Stimulated activated memory B cell treated with anti-CD40 and anti-IgM and Interleukin-4, amounts not matched to agents 10 μg/mL and 1 μg/mL and 100 μg/mL, for 72 hours (primary cell): Measurements from ENCODE around the gene MLC1.

Experiments
- ATAC-seq: fragments of 150-1000 bp; cut with Tn5 transposase; 2 replicates; pipeline ENCODE4 v1.10.0; 2021
- H3K27ac Mint-ChIP-seq: one replicate; pipeline ENCODE4 v1.8.0; 2022; ENCODE audit warnings: mild to moderate bottlenecking, mixed read lengths
- H3K27me3 Mint-ChIP-seq: one replicate; pipeline ENCODE4 v1.8.0; 2022; ENCODE audit warnings: mixed read lengths
- H3K36me3 Mint-ChIP-seq: one replicate; pipeline ENCODE4 v1.8.0; 2022; ENCODE audit warnings: mixed read lengths
- H3K4me1 Mint-ChIP-seq: one replicate; pipeline ENCODE4 v1.8.0; 2022; ENCODE audit warnings: mixed read lengths
- H3K4me3 Mint-ChIP-seq: one replicate; pipeline ENCODE4 v1.8.0; 2022; ENCODE audit warnings: mild to moderate bottlenecking, moderate library complexity, mixed read lengths
- H3K9me3 Mint-ChIP-seq: one replicate; pipeline ENCODE4 v1.8.0; 2022; ENCODE audit warnings: mixed read lengths

MLC1 gene

GRCh38 chr22:50045211-50046018 is 39.8 kb downstream of the MLC1 start:
- no peak overlapping the region for H3K4me3 Mint-ChIP-seq
- no peak overlapping the region for H3K27ac Mint-ChIP-seq
- H3K36me3 Mint-ChIP-seq, result no peaks in the 10 kb centered on the region
- peaks cover 68% of the 10 kb centered on the region for H3K27me3 Mint-ChIP-seq
- no peak for ATAC-seq
- H3K4me1 Mint-ChIP-seq, result peaks cover 7% of the 10 kb centered on the region
- peaks cover 5% of the 10 kb centered on the region for H3K9me3 Mint-ChIP-seq

- peaks cover 61% of the 10 kb centered on the region for H3K27me3 Mint-ChIP-seq
- no peaks in the 10 kb centered on the region for H3K36me3 Mint-ChIP-seq
- H3K9me3 Mint-ChIP-seq, result peaks cover 5% of the 10 kb centered on the region
- peaks cover 7% of the 10 kb centered on the region for H3K4me1 Mint-ChIP-seq
- no peak overlapping the region for H3K4me3 Mint-ChIP-seq
- no peak overlapping the region for H3K27ac Mint-ChIP-seq
- no peak for ATAC-seq
These were observed 40.6 kb downstream of the MLC1 start for GRCh38 chr22:50044485-50045118.

- no peak for ATAC-seq
- H3K4me3 Mint-ChIP-seq, result no peak overlapping the region
- H3K9me3 Mint-ChIP-seq, result peaks cover 12% of the 10 kb centered on the region
These were observed 43.7 kb downstream of the MLC1 start for GRCh38 chr22:50041361-50042065.

DNA sequence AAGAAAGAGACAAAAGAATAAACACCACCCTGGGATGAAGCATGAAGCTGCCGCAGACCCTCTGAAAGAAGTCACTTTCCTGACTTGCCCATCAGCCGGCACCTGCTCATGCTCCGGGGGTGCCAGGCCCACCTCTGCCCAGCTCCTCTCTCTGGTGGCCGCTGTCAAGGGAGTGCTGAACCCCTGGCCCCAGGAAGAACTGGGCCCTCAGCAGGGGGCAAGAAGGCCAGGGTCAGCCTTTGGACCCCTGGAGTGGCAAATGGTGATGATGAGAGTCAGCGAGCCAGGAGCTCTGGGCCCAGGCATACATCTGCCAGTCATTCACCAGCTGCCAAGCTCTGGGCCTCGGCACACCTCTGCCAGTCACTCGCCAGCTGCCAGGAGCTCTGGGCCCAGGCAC is 44.5 kb downstream of the MLC1 start:
- Mint-ChIP-seq H3K9me3 (peaks cover 12% of the 10 kb centered on the region), H3K36me3 (no peaks in the 10 kb centered on the region), H3K4me3 (no peak overlapping the region), H3K27me3 (peaks cover 50% of the 10 kb centered on the region), H3K4me1 (peaks cover 7% of the 10 kb centered on the region), H3K27ac (no peak overlapping the region)
- no peak for ATAC-seq

More at GRCh38 chr22:50041361-50042065, 43.7 kb downstream of the MLC1 start:
- peaks cover 7% of the 10 kb centered on the region for H3K4me1 Mint-ChIP-seq
- H3K27me3 Mint-ChIP-seq, result peaks cover 54% of the 10 kb centered on the region
- H3K36me3 Mint-ChIP-seq, result no peaks in the 10 kb centered on the region
- H3K27ac Mint-ChIP-seq, result no peak overlapping the region

DNA sequence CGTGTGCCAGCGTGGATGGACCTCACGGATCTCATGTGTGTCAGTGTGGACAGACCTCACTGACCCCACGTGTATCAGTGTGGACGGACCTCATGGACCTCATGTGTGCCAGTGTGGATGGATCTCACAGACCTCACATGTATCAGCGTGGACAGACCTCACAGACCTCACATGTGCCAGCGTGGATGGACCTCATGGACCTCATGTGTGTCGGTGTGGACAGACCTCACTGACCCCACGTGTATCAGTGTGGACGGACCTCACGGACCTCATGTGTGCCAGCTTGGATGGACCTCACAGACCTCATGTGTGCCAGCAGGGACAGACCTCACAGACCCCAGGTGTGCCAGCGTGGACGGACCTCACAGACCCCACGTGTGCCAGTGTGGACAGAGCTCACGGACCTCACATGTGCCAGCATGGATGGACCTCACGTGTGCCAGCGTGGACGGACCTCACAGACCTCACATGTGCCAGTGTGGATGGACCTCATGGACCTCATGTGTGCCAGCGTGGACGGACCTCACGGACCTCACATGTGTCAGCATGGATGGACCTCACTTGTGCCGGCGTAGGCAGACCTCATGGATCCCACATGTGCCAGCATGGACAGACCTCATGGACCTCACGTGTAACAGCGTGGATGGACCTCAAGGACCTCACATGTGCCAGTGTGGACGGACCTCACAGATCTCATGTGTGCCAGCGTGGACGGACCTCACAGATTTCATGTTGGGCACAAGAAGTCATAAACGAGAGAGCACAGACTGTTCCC is 45.4 kb downstream of the MLC1 start:
- Mint-ChIP-seq H3K9me3 (peaks cover 12% of the 10 kb centered on the region), H3K4me3 (no peak overlapping the region), H3K36me3 (no peaks in the 10 kb centered on the region), H3K27ac (no peak overlapping the region), H3K4me1 (peaks cover 10% of the 10 kb centered on the region), H3K27me3 (peaks cover 50% of the 10 kb centered on the region)
- ATAC-seq, result no peak

DNA sequence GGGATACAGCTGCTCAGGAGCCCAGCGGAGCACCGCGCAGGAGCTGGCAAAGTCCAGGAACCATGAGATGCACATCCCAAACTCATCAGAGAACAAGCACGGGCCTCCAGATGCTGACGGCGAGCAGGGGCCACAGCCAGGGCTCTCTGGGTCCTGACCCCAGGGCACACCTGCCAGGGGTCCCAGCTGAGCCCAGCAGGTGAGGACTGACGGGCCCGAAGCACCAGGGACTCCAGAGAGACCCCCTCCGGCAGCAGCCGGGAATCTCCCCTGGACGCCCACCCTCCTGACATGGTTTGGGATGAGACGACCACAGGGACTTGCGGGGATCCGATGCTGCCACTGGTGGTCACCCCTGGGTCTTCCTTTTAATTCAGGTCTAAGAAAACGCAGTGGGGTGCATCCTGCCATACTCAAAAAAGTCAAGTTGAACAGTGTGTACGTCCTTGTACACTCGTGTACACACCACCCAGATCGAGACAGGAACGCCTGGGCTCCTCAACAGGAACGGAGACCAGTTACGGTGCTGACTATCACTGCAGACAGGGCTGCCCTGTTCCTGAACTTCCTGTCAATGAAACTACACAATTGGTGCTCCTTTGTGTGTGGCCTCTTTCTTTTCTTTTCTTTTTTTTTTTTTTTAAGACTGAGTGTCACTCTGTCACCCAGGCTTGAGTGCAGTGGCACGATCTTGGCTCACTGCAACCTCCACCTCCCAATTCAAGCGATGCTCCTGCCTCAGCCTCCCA is 49.1 kb downstream of the MLC1 start:
- Mint-ChIP-seq H3K4me3 (no peak overlapping the region), H3K27me3 (peaks cover 50% of the 10 kb centered on the region), H3K9me3 (peaks cover 7% of the 10 kb centered on the region), H3K36me3 (no peaks in the 10 kb centered on the region), H3K27ac (no peak overlapping the region), H3K4me1 (peaks cover 11% of the 10 kb centered on the region)
- no peak for ATAC-seq

DNA sequence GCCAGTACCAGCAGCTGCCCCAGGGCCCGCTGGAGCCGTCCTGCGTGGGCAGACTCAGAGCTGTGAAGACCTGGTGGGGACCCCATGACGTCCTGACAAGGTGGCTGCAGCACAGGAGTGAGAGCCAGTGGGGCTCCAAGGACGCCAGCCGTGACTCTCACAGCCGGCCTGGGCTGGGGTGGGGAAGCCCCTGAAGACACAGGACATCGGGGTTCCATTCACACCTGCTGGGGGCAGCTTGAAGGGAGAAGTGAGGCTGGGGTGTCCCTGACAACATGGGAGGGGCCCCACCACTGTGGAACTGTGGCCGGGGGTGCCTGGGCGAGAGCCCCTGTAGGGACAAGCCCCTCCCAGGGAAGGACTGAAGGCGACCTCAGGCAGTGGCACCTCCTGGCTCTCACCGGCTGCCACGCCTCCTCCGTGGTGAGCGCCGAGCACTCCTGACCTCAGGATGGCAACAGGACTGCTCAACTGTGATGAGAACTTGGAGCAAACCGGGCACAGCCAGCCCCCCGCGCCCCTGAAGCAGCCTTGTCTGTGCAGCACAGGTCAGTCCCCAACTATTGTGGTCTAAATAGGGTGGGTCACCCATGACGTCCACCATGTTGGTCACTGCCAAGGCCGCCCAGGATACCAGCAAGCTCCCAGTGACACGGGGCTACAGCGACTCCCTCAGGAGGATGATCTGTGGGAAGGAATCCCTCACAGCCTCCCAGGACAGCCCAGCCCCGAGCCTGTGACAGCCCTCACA is 49.9 kb downstream of the MLC1 start:
- H3K27ac Mint-ChIP-seq, result no peak overlapping the region
- no peaks in the 10 kb centered on the region for H3K36me3 Mint-ChIP-seq
- no peak overlapping the region for H3K4me3 Mint-ChIP-seq

GRCh38 chr22:50034126-50035081 is 50.8 kb downstream of the MLC1 start:
- Mint-ChIP-seq H3K27me3 (peaks cover 52% of the 10 kb centered on the region), H3K4me1 (peaks cover 14% of the 10 kb centered on the region), H3K4me3 (no peak overlapping the region), H3K36me3 (no peaks in the 10 kb centered on the region), H3K27ac (no peak overlapping the region), H3K9me3 (peaks cover 6% of the 10 kb centered on the region)
- ATAC-seq, result no peak

More for the DNA sequence above, 49.9 kb downstream of the MLC1 start:
- peaks cover 52% of the 10 kb centered on the region for H3K27me3 Mint-ChIP-seq
- ATAC-seq, result no peak
- peaks cover 7% of the 10 kb centered on the region for H3K9me3 Mint-ChIP-seq
- peaks cover 11% of the 10 kb centered on the region for H3K4me1 Mint-ChIP-seq

DNA sequence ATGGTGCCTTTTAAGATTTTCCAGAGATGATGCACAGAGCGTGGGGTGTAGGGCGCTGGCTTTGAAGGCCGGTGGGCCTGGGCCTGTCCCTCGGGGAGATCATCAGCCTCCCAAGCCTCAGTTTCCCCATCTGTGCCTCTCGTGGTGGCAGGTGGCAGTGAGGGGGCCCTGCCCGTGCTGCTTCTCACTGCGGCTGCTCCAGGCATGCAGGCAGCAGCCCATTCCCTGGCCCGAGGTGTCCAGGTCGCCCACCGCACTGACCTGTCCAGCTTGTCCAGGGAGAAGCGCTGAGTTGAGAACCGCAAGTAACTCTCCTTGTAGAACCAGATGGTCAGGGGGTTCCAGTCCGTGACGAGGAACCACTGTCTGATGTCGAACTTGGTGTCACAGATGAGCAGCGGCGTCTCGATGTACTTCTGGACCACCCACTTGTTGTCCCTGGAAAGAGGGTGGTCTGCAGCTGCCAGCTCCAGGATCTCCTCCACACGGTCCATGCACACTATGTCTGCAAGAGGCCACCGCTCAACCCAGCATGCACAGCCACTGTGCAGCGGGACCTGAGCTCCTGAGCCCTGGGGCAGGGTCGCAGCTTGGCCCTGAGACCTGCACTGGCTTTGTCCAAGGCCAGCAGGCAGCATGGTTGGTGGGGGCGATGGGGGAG is 52.2 kb downstream of the MLC1 start:
- Mint-ChIP-seq H3K4me3 (no peak overlapping the region), H3K27ac (no peak overlapping the region), H3K36me3 (no peaks in the 10 kb centered on the region), H3K4me1 (peaks cover 17% of the 10 kb centered on the region), H3K27me3 (peaks cover 52% of the 10 kb centered on the region), H3K9me3 (no peaks in the 10 kb centered on the region)
- no peak for ATAC-seq

DNA sequence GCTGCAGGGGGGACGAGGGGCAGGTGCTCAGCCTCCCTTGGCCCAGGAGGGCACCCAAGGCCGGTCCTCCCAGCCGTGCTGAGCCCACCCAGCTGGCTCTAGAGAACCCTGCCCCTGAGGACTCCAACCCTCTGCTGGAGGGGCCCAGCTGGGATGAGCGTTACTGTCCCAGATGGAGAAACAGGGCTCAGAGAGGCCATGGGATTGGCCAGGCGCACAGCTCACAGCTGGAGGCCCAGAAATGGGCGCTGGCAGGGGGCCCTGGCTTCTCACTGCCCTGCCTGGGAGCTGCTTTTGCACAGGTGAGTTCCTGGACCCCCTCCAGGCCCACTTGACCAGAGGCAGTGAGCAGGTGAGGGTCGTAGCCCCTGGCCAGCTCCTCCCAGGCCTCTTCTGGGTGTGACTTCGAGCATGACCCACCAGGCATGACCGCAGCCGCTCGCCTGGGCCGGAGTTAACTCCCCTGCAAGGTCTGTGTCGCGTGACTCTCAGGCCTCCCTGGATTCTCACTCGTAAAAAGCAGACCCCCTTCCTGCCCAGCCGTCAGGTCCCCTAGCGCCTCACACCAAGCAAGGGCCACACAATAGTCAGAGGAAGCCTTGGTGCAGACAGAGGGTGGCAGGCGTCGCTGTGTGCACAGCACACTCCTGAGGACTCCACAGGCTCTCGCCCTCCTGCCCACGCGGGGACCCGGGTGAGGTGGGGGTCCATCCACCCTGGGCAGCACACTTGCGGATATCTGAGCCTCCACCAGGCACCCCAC is 52.9 kb downstream of the MLC1 start:
- H3K4me3 Mint-ChIP-seq, result no peak overlapping the region
- H3K27ac Mint-ChIP-seq, result no peak overlapping the region
- no peaks in the 10 kb centered on the region for H3K36me3 Mint-ChIP-seq
- peaks cover 52% of the 10 kb centered on the region for H3K27me3 Mint-ChIP-seq
- H3K9me3 Mint-ChIP-seq, result no peaks in the 10 kb centered on the region
- peaks cover 17% of the 10 kb centered on the region for H3K4me1 Mint-ChIP-seq
- no peak for ATAC-seq

DNA sequence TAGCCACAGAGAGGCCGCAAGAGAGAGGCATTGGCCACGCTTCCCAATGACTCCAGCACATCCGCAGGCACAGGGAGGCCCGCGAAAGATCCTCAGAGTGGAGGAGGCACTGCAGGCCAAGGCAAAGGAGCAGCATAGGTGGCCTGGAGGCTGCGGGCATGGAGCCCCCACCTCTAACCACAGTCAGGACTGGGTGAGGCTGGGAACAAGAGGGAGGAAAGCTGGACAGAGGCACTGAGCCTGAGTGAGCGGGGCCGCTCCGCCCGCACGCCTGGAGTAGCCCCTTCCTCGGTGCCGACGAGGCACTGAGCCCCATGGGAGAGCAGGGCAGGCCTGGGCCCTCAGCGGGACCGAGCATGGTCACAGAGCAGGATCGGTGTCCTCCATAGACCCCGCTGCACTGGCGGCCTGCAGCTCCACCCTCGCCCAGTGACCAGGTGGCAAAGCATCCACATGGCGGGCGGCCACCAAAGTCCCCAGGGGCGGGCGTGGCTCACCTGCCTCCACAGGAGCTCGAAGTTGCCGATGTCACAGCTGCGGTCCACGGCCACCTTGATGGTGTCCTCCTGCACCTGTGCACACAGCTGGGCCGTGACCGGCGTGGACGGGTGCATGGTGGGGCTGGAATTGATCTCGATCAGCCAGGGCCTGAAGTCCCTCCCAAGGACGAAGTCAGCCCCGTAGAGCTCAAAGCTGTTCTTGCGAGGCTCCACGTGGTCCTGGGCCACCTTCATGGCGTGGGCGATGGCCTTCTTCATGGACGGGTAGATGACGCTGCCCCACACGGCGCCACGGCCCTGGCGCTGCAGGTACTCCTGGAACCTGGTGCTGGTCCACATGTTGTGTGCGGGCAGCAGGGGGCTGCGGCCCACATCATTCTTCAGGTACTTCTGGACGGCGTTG is 53.8 kb downstream of the MLC1 start:
- peaks cover 52% of the 10 kb centered on the region for H3K27me3 Mint-ChIP-seq
- no peaks in the 10 kb centered on the region for H3K36me3 Mint-ChIP-seq
- H3K4me1 Mint-ChIP-seq, result peaks cover 17% of the 10 kb centered on the region
- no peak overlapping the region for H3K27ac Mint-ChIP-seq
- ATAC-seq, result no peak
- H3K9me3 Mint-ChIP-seq, result no peaks in the 10 kb centered on the region
- H3K4me3 Mint-ChIP-seq, result no peak overlapping the region
